Tibial nerve (tissue), 4 donors: ENCODE measurements around the gene RGS7. TPM values are rescaled to one million over a fixed set of nuclear protein-coding genes. Genes with fewer than 3 reads are reported as not detected.

Source experiments
- DNase-seq, 2 donors: peaks; one replicate each; pipeline ENCODE4 v3.0.0-alpha.2; 2019; ENCODE audit warnings: low spot score in 2 of 2
- H3K27ac ChIP-seq, 4 donors: fragments of 200-600 bp; sonication (generic) in 3 of 4; one replicate each; pipeline ENCODE4 v1.5.1; 2017 to 2019; ENCODE audit warnings: mild to moderate bottlenecking in 1 of 4
- H3K27me3 ChIP-seq, 2 donors: fragments of 200-600 bp; sonication (generic) in 1 of 2; one replicate each; pipeline versions ENCODE4 v1.5.1 to v1.6.0; 2017 to 2019
- H3K36me3 ChIP-seq, 3 donors: fragments of 200-600 bp; sonication (generic); one replicate each; pipeline ENCODE4 v1.5.1; 2018 to 2019
- H3K4me1 ChIP-seq, 4 donors: fragments of 200-600 bp; sonication (generic) in 3 of 4; one replicate each; pipeline ENCODE4 v1.5.1; 2017 to 2019
- H3K4me3 ChIP-seq, 4 donors: fragments of 200-600 bp; sonication (generic) in 3 of 4; one replicate each; pipeline ENCODE4 v1.5.1; 2017 to 2019; ENCODE audit warnings: mild to moderate bottlenecking in 1 of 4, moderate library complexity in 1 of 4
- H3K9me3 ChIP-seq, 4 donors: fragments of 200-600 bp; sonication (generic) in 3 of 4; one replicate each; pipeline ENCODE4 v1.5.1; 2017 to 2019
- EP300 ChIP-seq, 2 donors: sonication (generic); formaldehyde crosslinking; IDR thresholded peaks; one replicate each; pipeline ENCODE4 v1.6.1; 2017; ENCODE audit warnings: antibody characterized with exemption in 2 of 2, mild to moderate bottlenecking in 1 of 2
- POLR2A ChIP-seq, 2 donors: fragments of 450-650 bp; IDR thresholded peaks; one replicate each; pipeline ENCODE4 v1.6.1; 2017; ENCODE audit warnings: antibody characterized with exemption in 2 of 2, mild to moderate bottlenecking in 2 of 2, moderate library complexity in 2 of 2
- WGBS, 2 donors: methylation state at CpG; one replicate each; pipeline ENCODE4 v1.1.5; 2018; 5-methylcytosine and 5-hydroxymethylcytosine counted together
- total RNA-seq, 4 donors: library from RNA; depleted of rRNA; stranded (reverse); fragments of >200 nt; gene quantifications; one replicate each; pipeline ENCODE4 v1.1.0, GENCODE V29; 2016
- TF ChIP-seq, protein P1 (sequence below), 5 experiments: fragments of 200-600 bp in 3 of 5; fragments of 450-650 bp in 2 of 5; sonication (generic) in 3 of 5; IDR thresholded peaks; one replicate each; pipeline ENCODE4 v1.5.1; 2016 to 2019; ENCODE audit warnings: antibody characterized with exemption in 5 of 5, mild to moderate bottlenecking in 3 of 5, moderate library complexity in 2 of 5

The RGS7 gene
- total RNA-seq, 4 donors from 2014 or later, result 0.39 to 1.5 (median 1.0) TPM; not detected in 1

DNA sequence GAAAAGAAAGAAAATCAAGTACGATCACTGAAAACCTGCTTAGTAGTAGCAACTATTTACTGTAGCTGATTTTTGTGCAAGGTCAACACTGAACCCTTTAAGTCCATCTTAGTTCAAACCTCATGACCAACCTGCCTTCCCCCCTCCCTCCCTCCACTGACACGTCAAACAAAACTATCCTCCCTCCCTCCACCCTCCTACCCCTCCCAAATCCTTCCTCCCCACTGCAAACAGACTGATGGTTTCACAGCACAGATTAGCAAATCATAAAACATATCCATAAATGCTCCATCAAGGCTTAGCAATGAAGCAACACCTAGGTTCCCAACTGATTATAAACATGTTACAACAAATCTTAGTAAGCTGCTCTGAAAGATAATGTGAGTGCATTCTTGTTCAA lies 580.8 kb downstream of the RGS7 start:
- Histone ChIP-seq H3K4me3 (no peak overlapping the region), H3K36me3 (no peaks in the 10 kb centered on the region), H3K4me1 (no peaks in the 10 kb centered on the region), H3K27me3 (no peaks in the 10 kb centered on the region), H3K27ac (no peak overlapping the region), H3K9me3 (no peaks in the 10 kb centered on the region)
- DNase-seq, result no peak
- 40 to 51% methylated on average over 2 of the region's 2 CpGs for WGBS, 2 donors
- TF ChIP-seq POLR2A (IDR thresholded peaks at IDR 0.05), result no peak
- TF ChIP-seq EP300 (IDR thresholded peaks at IDR 0.05), result no peak
- TF ChIP-seq, protein P1, sequence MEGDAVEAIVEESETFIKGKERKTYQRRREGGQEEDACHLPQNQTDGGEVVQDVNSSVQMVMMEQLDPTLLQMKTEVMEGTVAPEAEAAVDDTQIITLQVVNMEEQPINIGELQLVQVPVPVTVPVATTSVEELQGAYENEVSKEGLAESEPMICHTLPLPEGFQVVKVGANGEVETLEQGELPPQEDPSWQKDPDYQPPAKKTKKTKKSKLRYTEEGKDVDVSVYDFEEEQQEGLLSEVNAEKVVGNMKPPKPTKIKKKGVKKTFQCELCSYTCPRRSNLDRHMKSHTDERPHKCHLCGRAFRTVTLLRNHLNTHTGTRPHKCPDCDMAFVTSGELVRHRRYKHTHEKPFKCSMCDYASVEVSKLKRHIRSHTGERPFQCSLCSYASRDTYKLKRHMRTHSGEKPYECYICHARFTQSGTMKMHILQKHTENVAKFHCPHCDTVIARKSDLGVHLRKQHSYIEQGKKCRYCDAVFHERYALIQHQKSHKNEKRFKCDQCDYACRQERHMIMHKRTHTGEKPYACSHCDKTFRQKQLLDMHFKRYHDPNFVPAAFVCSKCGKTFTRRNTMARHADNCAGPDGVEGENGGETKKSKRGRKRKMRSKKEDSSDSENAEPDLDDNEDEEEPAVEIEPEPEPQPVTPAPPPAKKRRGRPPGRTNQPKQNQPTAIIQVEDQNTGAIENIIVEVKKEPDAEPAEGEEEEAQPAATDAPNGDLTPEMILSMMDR (IDR thresholded peaks at IDR 0.05), result no peak

DNA sequence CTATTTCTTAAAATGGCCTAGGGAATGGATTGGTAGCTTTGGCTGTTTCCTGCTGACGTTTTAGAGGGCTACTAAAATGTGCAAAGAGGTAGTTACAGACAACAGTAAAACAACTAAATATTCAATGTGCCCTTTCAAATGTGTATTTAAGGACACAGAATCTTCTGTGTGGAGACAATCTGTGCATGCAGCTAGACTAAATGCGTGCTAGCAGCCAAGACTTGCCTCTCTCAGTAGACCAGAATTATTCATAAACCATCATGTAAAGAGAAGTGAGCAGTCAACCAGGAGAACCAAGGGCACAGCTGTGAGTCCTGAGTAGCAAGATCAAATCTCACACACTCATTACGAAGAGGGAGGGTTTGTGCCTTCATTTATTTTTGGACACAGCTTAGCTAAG lies 584.9 kb downstream of the RGS7 start:
- TF ChIP-seq POLR2A (IDR thresholded peaks at IDR 0.05), result no peak
- TF ChIP-seq EP300 (IDR thresholded peaks at IDR 0.05), result no peak
- TF ChIP-seq, protein P1 (IDR thresholded peaks at IDR 0.05), result no peak
- Histone ChIP-seq H3K27ac (no peak overlapping the region), H3K4me1 (no peaks in the 10 kb centered on the region), H3K9me3 (no peaks in the 10 kb centered on the region), H3K27me3 (no peaks in the 10 kb centered on the region), H3K4me3 (no peak overlapping the region), H3K36me3 (no peaks in the 10 kb centered on the region)
- 67 to 74% methylated on average over 3 of the region's 3 CpGs for WGBS, 2 donors
- DNase-seq, result no peak

DNA sequence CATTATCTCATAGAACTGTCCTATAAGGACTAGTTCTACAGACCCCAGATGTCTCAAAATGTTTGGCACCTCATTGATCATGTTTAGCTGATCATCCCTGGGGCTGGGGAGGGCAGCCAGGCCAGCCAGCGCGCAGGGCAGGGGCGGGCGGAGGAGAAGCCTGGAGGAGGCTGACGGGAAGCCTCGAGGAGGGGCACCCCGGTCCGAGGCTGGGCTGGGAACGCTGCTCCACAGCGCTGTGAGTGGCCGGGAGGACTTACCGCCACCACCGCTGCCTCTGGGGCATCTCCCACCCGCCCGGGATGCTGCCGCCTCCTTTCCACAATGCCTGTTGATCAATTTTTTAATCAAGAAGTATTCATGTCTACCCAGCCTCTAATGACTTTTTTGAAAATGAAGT lies 585.6 kb downstream of the RGS7 start:
- Histone ChIP-seq H3K9me3 (no peaks in the 10 kb centered on the region), H3K4me1 (no peaks in the 10 kb centered on the region), H3K4me3 (no peak overlapping the region), H3K27me3 (no peaks in the 10 kb centered on the region), H3K36me3 (no peaks in the 10 kb centered on the region), H3K27ac (no peak overlapping the region)
- DNase-seq, result no peak
- TF ChIP-seq EP300 (IDR thresholded peaks at IDR 0.05) (no peak), POLR2A (IDR thresholded peaks at IDR 0.05) (no peak)
- TF ChIP-seq, protein P1 (IDR thresholded peaks at IDR 0.05), result no peak
- 92 to 94% methylated on average over 16 of the region's 16 CpGs for whole genome bisulfite sequencing, 2 donors

DNA sequence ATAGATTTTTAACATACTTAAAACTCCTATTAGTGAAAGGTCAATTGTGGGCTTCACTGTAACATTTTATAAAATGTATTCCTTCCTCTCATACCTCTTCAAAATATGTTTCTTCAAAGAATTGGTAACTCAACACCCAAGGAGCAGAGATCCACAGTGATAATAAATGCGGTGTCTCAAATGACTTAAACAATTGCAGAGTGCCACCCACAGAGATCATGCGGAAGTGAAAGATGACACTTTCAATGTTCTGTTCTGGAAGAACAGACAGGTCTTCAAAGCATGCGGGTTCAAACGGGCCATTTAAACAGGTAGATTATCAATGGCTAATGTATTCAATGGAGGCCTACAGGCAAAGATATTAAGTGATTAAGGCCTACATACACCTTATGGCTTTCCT lies 588.0 kb downstream of the RGS7 start:
- Histone ChIP-seq H3K27me3 (no peaks in the 10 kb centered on the region), H3K9me3 (no peaks in the 10 kb centered on the region), H3K36me3 (no peaks in the 10 kb centered on the region), H3K4me1 (no peaks in the 10 kb centered on the region), H3K27ac (no peak overlapping the region), H3K4me3 (no peak overlapping the region)
- TF ChIP-seq, protein P1 (IDR thresholded peaks at IDR 0.05), result no peak
- no peak for TF ChIP-seq POLR2A (IDR thresholded peaks at IDR 0.05)
- TF ChIP-seq EP300 (IDR thresholded peaks at IDR 0.05), result no peak
- DNase-seq, result no peak
- 87 to 91% methylated on average over 4 of the region's 4 CpGs for WGBS, 2 donors

DNA sequence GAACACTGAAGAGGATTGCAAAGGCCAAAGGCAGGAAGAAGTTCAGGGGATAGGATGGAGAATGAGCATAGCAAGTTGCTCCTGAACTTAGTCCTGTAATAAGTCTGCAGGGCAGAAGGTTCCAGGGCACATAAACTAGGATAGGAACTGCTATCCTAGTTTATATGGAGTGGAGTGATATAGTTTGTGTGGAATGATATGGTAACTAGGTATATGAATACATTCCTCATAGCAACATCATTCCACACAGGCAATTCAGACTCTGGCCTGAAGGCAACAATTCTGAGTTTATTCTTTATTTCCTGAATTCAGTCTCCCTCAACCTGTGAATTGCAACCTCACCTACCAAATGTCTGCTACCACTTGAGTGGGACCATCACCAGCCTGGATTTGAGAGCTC lies 590.2 kb downstream of the RGS7 start:
- no peak for DNase-seq
- TF ChIP-seq POLR2A (IDR thresholded peaks at IDR 0.05) (no peak), EP300 (IDR thresholded peaks at IDR 0.05) (no peak)
- TF ChIP-seq, protein P1 (IDR thresholded peaks at IDR 0.05), result no peak
- no peak overlapping the region for H3K27ac ChIP-seq
- H3K4me1 ChIP-seq, result no peaks in the 10 kb centered on the region
- no peaks in the 10 kb centered on the region for H3K27me3 ChIP-seq
- H3K36me3 ChIP-seq, result no peaks in the 10 kb centered on the region
- no peak overlapping the region for H3K4me3 ChIP-seq
- H3K9me3 ChIP-seq, result no peaks in the 10 kb centered on the region
